Mammary epithelial cell (primary cell): ENCODE data around the gene BPIFB6.

ENCODE experiments used
- CTCF ChIP-seq, 2 donors: IDR thresholded peaks in 1 of 2; conservative IDR thresholded peaks in 1 of 2; 2 replicates each; pipeline ENCODE4 v1.5.1; 2011 to 2012; ENCODE audit warnings: inconsistent platforms in 2 of 2, low read length in 2 of 2, mild to moderate bottlenecking in 2 of 2, control low read depth in 1 of 2, low read depth in 1 of 2; ENCODE audit not compliant: insufficient read depth in 1 of 2; ENCODE audit errors: extremely low read depth in 1 of 2
- EZH2 ChIP-seq: IDR thresholded peaks from 2 replicates; pipeline ENCODE4 v1.6.1; 2012; ENCODE audit warnings: low read length, inconsistent platforms, borderline replicate concordance

GRCh38 chr20:33083544-33084340 lies 52.3 kb downstream of the BPIFB6 start:
- TF ChIP-seq CTCF (conservative IDR thresholded peaks at IDR 0.05 in 1 of 2, IDR thresholded peaks at IDR 0.05 in 1 of 2; ENCODE audit: extremely low read depth in 1 of 2, insufficient read depth in 1 of 2, low read depth in 1 of 2, low read length in 2 of 2) (no peak), EZH2 (no peak)
